Heart right ventricle (tissue), 16 donors: Measurements from ENCODE around the gene SSBP3. TPM values are rescaled to one million over a fixed set of nuclear protein-coding genes. Genes with fewer than 3 reads are reported as not detected.

Experiments used
- ATAC-seq, 8 donors: fragments of 200-7000 bp; cut with Tn5 transposase; one replicate each; pipeline ENCODE4 v1.9.1; 2020; ENCODE audit warnings: mild to moderate bottlenecking in 8 of 8, moderate library complexity in 8 of 8, moderate number of reproducible peaks in 1 of 8
- DNase-seq, 2 donors: peaks; one replicate each; pipeline ENCODE4 v3.0.0-alpha.2; 2020
- H3K27ac ChIP-seq, 10 donors: fragments of 200-600 bp; sonication (generic) in 2 of 10; one replicate each; pipeline versions ENCODE4 v1.5.0 to v1.8.0; 2020 to 2022; ENCODE audit warnings: mild to moderate bottlenecking in 3 of 10
- H3K27me3 ChIP-seq, 7 donors: fragments of 200-600 bp; one replicate each; pipeline ENCODE4 v1.8.0; 2021 to 2022; ENCODE audit warnings: mild to moderate bottlenecking in 2 of 7
- H3K36me3 ChIP-seq, 9 donors: fragments of 200-600 bp; sonication (generic) in 1 of 9; one replicate each; pipeline versions ENCODE4 v1.5.0 to v1.8.0; 2020 to 2022; ENCODE audit warnings: mild to moderate bottlenecking in 2 of 9
- H3K4me1 ChIP-seq, 9 donors: fragments of 200-600 bp; sonication (generic) in 1 of 9; one replicate each; pipeline versions ENCODE4 v1.5.0 to v1.8.0; 2020 to 2022; ENCODE audit warnings: mild to moderate bottlenecking in 4 of 9
- H3K4me3 ChIP-seq, 10 donors: fragments of 200-600 bp; sonication (generic) in 2 of 10; one replicate each; pipeline versions ENCODE4 v1.5.0 to v1.8.0; 2020 to 2022; ENCODE audit warnings: mild to moderate bottlenecking in 7 of 10, moderate library complexity in 2 of 10
- H3K9me3 ChIP-seq, 11 donors: fragments of 200-600 bp in 10 of 11; sonication (generic) in 2 of 11; one replicate each; pipeline versions ENCODE4 v1.5.0 to v1.8.0; 2013 to 2022; ENCODE audit warnings: mild to moderate bottlenecking in 2 of 11, control low read depth in 1 of 11, moderate library complexity in 1 of 11
- WGBS, 2 donors: extraction: QIAGEN DNeasy Blood & Tissue Kit; methylation state at CpG; one replicate each; pipeline ENCODE4 v1.1.7; 2013; ENCODE audit warnings: inconsistent platforms in 1 of 2; 5-methylcytosine and 5-hydroxymethylcytosine counted together
- intact Hi-C, 10 donors: fragments of 100-400 bp; cut with DNase I; formaldehyde crosslinking; loops; one replicate each; pipeline versions ENCODE4 v1.11.1 to v1.14.2; 2022
- polyA plus RNA-seq, 2 donors: library from polyadenylated mRNA; stranded (reverse); fragments of 200-250 nt; gene quantifications; one replicate each; pipeline ENCODE4 v1.2.3, GENCODE V29; 2013
- total RNA-seq, 10 donors: library from RNA; stranded (reverse); fragmentation: NEBNext Ultra II Directional in 3 of 10; extraction: Animal tissue kit (Norgen Biotek cat#: 25700) in 3 of 10; gene quantifications; one replicate each; pipeline versions ENCODE4 v1.2.1 to v1.2.4, GENCODE V29; 2021 to 2023
- TF ChIP-seq, protein P1 (sequence below), 9 donors: fragments of 200-600 bp; sonication (generic) in 2 of 9; IDR thresholded peaks; one replicate each; pipeline versions ENCODE4 v1.5.0 to v1.8.0; 2021 to 2022; ENCODE audit warnings: antibody characterized with exemption in 9 of 9, mild to moderate bottlenecking in 5 of 9, moderate library complexity in 1 of 9
- donor health status: Arrhythmogenic right ventricular cardiomyopathy.
- donor health status: ischemic (EF 13 %, LVEDD 7.1; RV severe dilation, severe dysfunction).
- donor health status: healthy with polysubstance abuse.
- donor health status: DM: no; HTN: yes; CAD: no.
- donor health status: DM: no; HTN: no; CAD: no.
- donor health status: ischemic (EF 25% LVEDD 6.9; RV normal size, moderate dysfunction).
- donor health status: ischemic (EF 25% LVEDD 5.7; RV mildly dilated, moderate dysfunction).
- donor health status: healthy.
- donor health status: DM: yes; HTN: yes; CAD: no.
- donor health status: Ischemic cardiomyopathy.
- donor health status: ischemic (EF 35%, LVEDD 5.7; RV mildly dilated, moderate dysfunction).
- donor health status: nonischemic (EF 11% LVEDD 7.7; RV severe dilation, severe dysfunction).
- donor health status: DM: yes; HTN: yes; CAD: no.
- donor health status: PGD.
- donor health status: ischemic (EF 29% LVEDD 5.4; RV normal size, mild dysfunction).
- donor health status: nonischemic (EF 23%, LVEDD 6.1; RV moderate dilation, normal function).

SSBP3 gene
- total and polyA plus RNA-seq, 12 donors, result 17.6 to 71.9 (median 52.8) TPM

DNA sequence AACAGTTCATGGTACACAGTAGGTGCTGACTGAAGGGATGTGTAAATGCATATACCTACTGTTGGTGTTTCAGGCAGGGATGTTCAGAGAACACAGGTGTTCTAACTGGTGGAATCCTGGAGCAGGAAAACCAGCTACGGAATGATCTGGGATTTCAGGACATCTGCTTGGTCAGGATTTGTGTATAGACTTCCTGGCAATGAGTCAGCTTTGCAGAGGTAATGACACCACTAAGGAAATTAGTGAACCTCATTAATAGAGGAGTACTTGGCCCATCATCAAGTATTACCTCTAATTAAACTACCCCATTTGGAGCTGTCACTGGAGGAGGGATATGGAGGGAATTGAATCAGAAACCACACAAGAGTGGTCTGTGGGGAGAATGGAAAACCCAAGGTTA is 198.9 kb downstream of the SSBP3 start:
- Histone ChIP-seq H3K27ac (no peak overlapping the region), H3K27me3 (no peaks in the 10 kb centered on the region), H3K4me1 (peaks cover 0 to 3% (median 0%) of the 10 kb centered on the region in 9 donors), H3K9me3 (no peaks in the 10 kb centered on the region), H3K36me3 (peaks cover 0 to 94% (median 41%) of the 10 kb centered on the region in 9 donors), H3K4me3 (no peak overlapping the region)
- 33 to 86% methylated on average over 1 of the region's 1 CpG for WGBS, 2 donors
- intact Hi-C loops, result loop anchor here in 1 of 10 donors (10.0 kb wide), 1 partner anchor 198 kb away; the partner anchor contains the start of gene SSBP3
- DNase-seq, result no peak
- TF ChIP-seq, protein P1, sequence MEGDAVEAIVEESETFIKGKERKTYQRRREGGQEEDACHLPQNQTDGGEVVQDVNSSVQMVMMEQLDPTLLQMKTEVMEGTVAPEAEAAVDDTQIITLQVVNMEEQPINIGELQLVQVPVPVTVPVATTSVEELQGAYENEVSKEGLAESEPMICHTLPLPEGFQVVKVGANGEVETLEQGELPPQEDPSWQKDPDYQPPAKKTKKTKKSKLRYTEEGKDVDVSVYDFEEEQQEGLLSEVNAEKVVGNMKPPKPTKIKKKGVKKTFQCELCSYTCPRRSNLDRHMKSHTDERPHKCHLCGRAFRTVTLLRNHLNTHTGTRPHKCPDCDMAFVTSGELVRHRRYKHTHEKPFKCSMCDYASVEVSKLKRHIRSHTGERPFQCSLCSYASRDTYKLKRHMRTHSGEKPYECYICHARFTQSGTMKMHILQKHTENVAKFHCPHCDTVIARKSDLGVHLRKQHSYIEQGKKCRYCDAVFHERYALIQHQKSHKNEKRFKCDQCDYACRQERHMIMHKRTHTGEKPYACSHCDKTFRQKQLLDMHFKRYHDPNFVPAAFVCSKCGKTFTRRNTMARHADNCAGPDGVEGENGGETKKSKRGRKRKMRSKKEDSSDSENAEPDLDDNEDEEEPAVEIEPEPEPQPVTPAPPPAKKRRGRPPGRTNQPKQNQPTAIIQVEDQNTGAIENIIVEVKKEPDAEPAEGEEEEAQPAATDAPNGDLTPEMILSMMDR (IDR thresholded peaks at IDR 0.05), result no peak
- ATAC-seq, result no peak

DNA sequence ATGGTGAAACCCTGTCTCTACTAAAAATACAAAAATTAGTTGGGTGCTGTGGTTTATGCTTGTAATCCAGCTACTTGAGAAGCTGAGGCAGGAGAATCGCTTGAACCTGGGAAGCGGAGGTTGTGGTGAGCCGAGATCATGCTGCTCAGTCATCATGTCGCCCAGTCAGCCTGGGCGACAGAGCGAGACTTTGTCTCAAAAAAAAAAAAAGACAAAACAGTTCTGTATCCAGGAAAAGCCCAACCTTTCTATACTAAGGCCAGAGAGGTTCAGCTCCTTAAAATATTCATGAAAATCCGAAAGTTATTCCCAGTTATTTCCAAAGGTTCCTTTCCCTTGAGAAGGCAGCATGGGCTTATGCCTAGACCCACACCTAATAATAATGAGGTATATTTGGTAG is 202.0 kb downstream of the SSBP3 start:
- H3K27me3 ChIP-seq, result no peaks in the 10 kb centered on the region
- H3K4me1 ChIP-seq, result peaks cover 6 to 27% (median 16%) of the 10 kb centered on the region in 9 donors
- no peaks in the 10 kb centered on the region for H3K9me3 ChIP-seq
- intact Hi-C loops, result loop anchor here in 5 of 10 donors (5.0 to 10.0 kb wide), 6 partner anchors 73 to 283 kb away; partner anchors contain the start of gene SSBP3 (in 1 of the 5)
- DNase-seq (no peak), ATAC-seq (no peak)
- no peak overlapping the region for H3K4me3 ChIP-seq
- peaks cover 0 to 68% (median 18%) of the 10 kb centered on the region in 9 donors for H3K36me3 ChIP-seq
- 74 to 79% methylated on average over 7 of the region's 7 CpGs for WGBS, 2 donors
- H3K27ac ChIP-seq, result no peak overlapping the region
- TF ChIP-seq, protein P1 (IDR thresholded peaks at IDR 0.05), result no peak

DNA sequence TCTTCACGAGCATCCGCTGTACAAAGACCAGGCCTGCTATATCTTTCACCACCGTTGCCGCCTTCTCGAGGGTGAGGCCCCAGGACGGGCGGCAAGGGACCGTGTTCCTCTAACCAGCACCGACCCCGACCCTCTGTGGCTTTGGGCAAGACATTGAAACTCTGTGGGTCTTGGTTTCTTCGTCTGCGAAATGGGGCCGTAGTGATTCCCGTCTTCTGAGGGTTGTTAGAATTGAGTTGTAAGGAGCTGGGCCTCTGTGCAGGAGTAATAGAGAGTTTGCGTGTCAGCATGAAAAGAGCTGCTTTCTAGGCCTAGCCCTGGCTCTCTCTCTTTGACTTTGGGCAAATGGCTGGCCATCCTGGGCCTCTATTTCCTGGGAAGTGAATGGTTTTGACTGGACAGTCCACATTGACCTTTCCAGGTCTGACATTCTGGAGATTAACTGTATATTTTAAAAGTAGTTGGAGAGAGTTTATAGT is 205.6 kb downstream of the SSBP3 start:
- whole genome bisulfite sequencing, 2 donors, result 2% methylated on average over 15 of the region's 15 CpGs
- TF ChIP-seq, protein P1 (IDR thresholded peaks at IDR 0.05), result no peak
- no peaks in the 10 kb centered on the region for H3K9me3 ChIP-seq
- H3K4me1 ChIP-seq, result peaks cover 6 to 32% (median 20%) of the 10 kb centered on the region in 9 donors
- no peak for DNase-seq
- ATAC-seq, result peak in 4 of 8 donors; percentile 24 to 33 (median 28)
- intact Hi-C loops, result loop anchor here in 5 of 10 donors (1.0 to 10.0 kb wide), 7 partner anchors 77 to 289 kb away; partner anchors contain the start of gene SSBP3 (in 1 of the 5)
- no peaks in the 10 kb centered on the region for H3K27me3 ChIP-seq
- H3K27ac ChIP-seq, result peak overlapping the region in 9 of 10 donors; percentile 60 to 90 (median 81)
- peaks cover 0 to 38% (median 0%) of the 10 kb centered on the region in 9 donors for H3K36me3 ChIP-seq
- peak overlapping the region; percentile 68 to 100 (median 84) for H3K4me3 ChIP-seq

DNA sequence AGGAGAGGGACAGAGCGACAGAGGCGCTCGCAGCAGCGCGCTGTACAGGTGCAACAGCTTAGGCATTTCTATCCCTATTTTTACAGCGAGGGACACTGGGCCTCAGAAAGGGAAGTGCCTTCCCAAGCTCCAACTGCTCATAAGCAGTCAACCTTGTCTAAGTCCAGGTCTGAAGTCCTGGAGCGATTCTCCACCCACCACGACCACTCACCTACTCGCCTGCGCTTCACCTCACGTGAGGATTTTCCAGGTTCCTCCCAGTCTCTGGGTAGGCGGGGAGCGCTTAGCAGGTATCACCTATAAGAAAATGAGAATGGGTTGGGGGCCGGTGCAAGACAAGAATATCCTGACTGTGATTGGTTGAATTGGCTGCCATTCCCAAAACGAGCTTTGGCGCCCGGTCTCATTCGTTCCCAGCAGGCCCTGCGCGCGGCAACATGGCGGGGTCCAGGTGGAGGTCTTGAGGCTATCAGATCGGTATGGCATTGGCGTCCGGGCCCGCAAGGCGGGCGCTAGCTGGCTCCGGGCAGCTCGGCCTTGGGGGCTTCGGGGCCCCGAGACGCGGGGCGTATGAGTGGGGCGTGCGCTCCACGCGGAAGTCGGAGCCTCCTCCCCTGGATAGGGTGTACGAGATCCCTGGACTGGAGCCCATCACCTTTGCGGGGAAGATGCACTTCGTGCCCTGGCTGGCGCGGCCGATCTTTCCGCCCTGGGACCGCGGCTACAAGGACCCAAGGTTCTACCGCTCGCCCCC is 206.3 kb downstream of the SSBP3 start, which contains the start of the genes CYB5RL and MRPL37:
Gene CYB5RL (minus strand): TSS at position 266 of the 754 bp plus-strand sequence. CDS start 4,414 bp downstream, outside the sequence.
Gene MRPL37 (plus strand): TSS at position 403 of the 754 bp plus-strand sequence. CDS start 77 bp downstream, at position 480.
- peaks cover 0 to 38% (median 0%) of the 10 kb centered on the region in 9 donors for H3K36me3 ChIP-seq
- peak within 1 kb of the TSS in 9 of 10 donors; percentile 60 to 90 (median 81) for H3K27ac ChIP-seq
- DNase-seq, result peak; percentile 85 to 98
- no peaks in the 10 kb centered on the region for H3K27me3 ChIP-seq
- TF ChIP-seq, protein P1 (IDR thresholded peaks at IDR 0.05), result no peak
- H3K9me3 ChIP-seq, result no peaks in the 10 kb centered on the region
- 0% methylated on average over 51 of the region's 51 CpGs for WGBS, 2 donors
- peaks cover 6 to 32% (median 20%) of the 10 kb centered on the region in 9 donors for H3K4me1 ChIP-seq
- peak within 1 kb of the TSS; percentile 68 to 100 (median 84) for H3K4me3 ChIP-seq
- peak; percentile 97 to 100 (median 99) for ATAC-seq
- intact Hi-C loops, result loop anchor here in 5 of 10 donors (1.0 to 10.0 kb wide), 7 partner anchors 77 to 289 kb away; partner anchors contain the start of gene SSBP3 (in 1 of the 5)
